OCI-LY1 (cell line): ENCODE measurements around the gene DNAH17.

ENCODE experiments used
- H2AFZ ChIP-seq: fragments of 200-600 bp; sonication (generic), shearing (Covaris generic); 2 replicates; pipeline ENCODE4 v1.6.0; 2014; ENCODE audit warnings: antibody characterized with exemption, mild to moderate bottlenecking, low read length
- H3F3A ChIP-seq: fragments of 200-600 bp; sonication (generic), shearing (Covaris generic); 2 replicates; pipeline ENCODE4 v1.6.0; 2014; ENCODE audit warnings: mild to moderate bottlenecking, antibody characterized with exemption, low read length, moderate library complexity; ENCODE audit not compliant: insufficient read depth
- H3K27ac ChIP-seq: fragments of 200-600 bp; sonication (generic); 2 replicates; pipeline ENCODE4 v1.5.1; 2014; ENCODE audit warnings: low read length, mixed run types, mild to moderate bottlenecking, low read depth; ENCODE audit not compliant: poor library complexity, severe bottlenecking
- H3K27me3 ChIP-seq: fragments of 200-600 bp; sonication (generic); 2 replicates; pipeline ENCODE4 v1.6.0; 2014; ENCODE audit warnings: antibody characterized with exemption, mild to moderate bottlenecking, low read length, moderate library complexity; ENCODE audit not compliant: insufficient read depth
- H3K36me3 ChIP-seq: fragments of 200-600 bp; sonication (generic); 2 replicates; pipeline ENCODE4 v1.6.1; 2014; ENCODE audit warnings: mild to moderate bottlenecking, antibody characterized with exemption, low read length, moderate library complexity, mixed read lengths; ENCODE audit not compliant: insufficient read depth
- H3K4me1 ChIP-seq: fragments of 200-600 bp; sonication (generic); 2 replicates; pipeline ENCODE4 v1.5.1; 2014; ENCODE audit warnings: mild to moderate bottlenecking, low read length, moderate library complexity; ENCODE audit not compliant: insufficient read depth, severe bottlenecking
- H3K4me2 ChIP-seq: fragments of 200-600 bp; sonication (generic), shearing (Covaris generic); 2 replicates; pipeline ENCODE4 v1.6.1; 2014; ENCODE audit warnings: low read length
- H3K4me3 ChIP-seq: fragments of 200-600 bp; sonication (generic); 2 replicates; pipeline ENCODE4 v1.5.1; 2014; ENCODE audit warnings: low read length, low read depth, mild to moderate bottlenecking, mixed read lengths; ENCODE audit not compliant: poor library complexity, severe bottlenecking
- H3K79me2 ChIP-seq: fragments of 200-600 bp; shearing (Covaris generic); 2 replicates; pipeline ENCODE4 v1.6.1; 2016; ENCODE audit warnings: mixed run types, low read length, mixed read lengths; ENCODE audit not compliant: insufficient read depth
- H3K9ac ChIP-seq: fragments of 200-600 bp; sonication (generic), shearing (Covaris generic); 2 replicates; pipeline ENCODE4 v1.6.1; 2014; ENCODE audit warnings: mild to moderate bottlenecking, low read length, mixed read lengths
- H3K9me2 ChIP-seq: fragments of 200-600 bp; sonication (generic), shearing (Covaris generic); 2 replicates; pipeline ENCODE4 v1.6.1; 2014; ENCODE audit warnings: low read depth, mild to moderate bottlenecking, low read length, mixed read lengths
- H3K9me3 ChIP-seq: fragments of 200-600 bp; shearing (Covaris generic); 2 replicates; pipeline ENCODE4 v1.6.1; 2014; ENCODE audit warnings: low read length, mixed read lengths
- H4K20me1 ChIP-seq: fragments of 200-600 bp; sonication (generic), shearing (Covaris generic); 2 replicates; pipeline ENCODE4 v1.6.0; 2016; ENCODE audit warnings: mild to moderate bottlenecking, low read length; ENCODE audit not compliant: insufficient read depth
- EZH2 ChIP-seq: fragments of 200-600 bp; sonication (generic), shearing (Covaris generic); IDR thresholded peaks from 2 replicates; pipeline ENCODE4 v1.8.0; 2017; ENCODE audit warnings: borderline replicate concordance, mixed run types, mild to moderate bottlenecking, antibody characterized with exemption, low read length, moderate library complexity, mixed read lengths
- TF ChIP-seq, protein P1 (sequence below): fragments of 200-600 bp; sonication (generic), shearing (Covaris generic); IDR thresholded peaks from 2 replicates; pipeline ENCODE4 v1.5.1; 2017; ENCODE audit warnings: mild to moderate bottlenecking, antibody characterized with exemption, low read length, moderate library complexity, mixed read lengths

Gene DNAH17

DNA sequence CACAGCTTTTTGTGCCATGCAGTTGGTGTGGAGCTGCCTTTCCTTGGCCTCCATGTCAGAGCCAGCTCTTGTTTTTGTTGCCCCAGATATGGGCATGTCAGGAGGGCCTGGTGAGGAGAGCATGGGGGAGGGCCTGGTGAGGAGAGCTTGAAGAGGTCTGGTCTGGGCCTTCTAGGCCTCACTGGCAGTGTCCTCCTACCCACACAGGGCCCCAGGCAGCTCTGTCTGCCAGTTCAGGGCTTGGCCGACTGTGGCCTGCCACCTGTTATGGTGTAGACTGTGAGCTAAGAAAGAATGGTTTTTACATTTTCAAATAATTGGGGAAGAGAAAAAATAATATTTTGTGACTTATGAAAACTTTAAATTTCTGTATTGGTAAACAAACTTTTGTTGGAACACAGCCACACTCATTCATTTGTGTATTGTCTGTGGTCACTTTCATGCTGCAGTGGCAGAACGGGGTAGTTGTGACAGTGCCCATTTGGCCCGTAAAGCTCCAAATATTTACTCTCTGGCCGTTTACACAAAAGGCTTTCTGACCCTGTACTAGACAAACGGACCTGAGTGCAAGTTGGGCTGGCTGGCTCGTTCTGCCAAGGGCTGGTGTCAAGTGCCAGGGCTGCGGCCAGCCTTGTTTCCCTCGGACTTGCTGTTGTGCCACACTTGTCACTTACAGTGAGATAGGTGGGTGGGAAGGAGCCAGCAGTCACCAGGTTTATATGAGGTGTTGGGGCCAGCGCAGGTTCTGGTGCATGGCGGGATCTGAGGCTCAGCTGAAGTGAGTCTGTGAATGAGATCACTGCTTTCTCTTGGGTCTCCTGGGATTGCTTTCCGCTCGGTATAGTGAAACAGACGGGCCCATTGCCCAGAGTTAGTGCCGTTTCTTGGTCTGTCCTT lies 180.5 kb downstream of the DNAH17 start:
- Histone ChIP-seq H3K9me3 (no peaks in the 10 kb centered on the region), H3F3A (no peaks in the 10 kb centered on the region), H3K79me2 (no peaks in the 10 kb centered on the region), H3K27me3 (no peaks in the 10 kb centered on the region), H3K36me3 (peaks cover 59% of the 10 kb centered on the region), H3K27ac (no peak overlapping the region), H3K4me3 (no peak overlapping the region), H3K4me2 (no peak overlapping the region), H4K20me1 (no peaks in the 10 kb centered on the region), H2AFZ (no peak overlapping the region), H3K4me1 (no peaks in the 10 kb centered on the region), H3K9me2 (no peaks in the 10 kb centered on the region), H3K9ac (no peak overlapping the region)
- TF ChIP-seq EZH2, result no peak
- TF ChIP-seq, protein P1, sequence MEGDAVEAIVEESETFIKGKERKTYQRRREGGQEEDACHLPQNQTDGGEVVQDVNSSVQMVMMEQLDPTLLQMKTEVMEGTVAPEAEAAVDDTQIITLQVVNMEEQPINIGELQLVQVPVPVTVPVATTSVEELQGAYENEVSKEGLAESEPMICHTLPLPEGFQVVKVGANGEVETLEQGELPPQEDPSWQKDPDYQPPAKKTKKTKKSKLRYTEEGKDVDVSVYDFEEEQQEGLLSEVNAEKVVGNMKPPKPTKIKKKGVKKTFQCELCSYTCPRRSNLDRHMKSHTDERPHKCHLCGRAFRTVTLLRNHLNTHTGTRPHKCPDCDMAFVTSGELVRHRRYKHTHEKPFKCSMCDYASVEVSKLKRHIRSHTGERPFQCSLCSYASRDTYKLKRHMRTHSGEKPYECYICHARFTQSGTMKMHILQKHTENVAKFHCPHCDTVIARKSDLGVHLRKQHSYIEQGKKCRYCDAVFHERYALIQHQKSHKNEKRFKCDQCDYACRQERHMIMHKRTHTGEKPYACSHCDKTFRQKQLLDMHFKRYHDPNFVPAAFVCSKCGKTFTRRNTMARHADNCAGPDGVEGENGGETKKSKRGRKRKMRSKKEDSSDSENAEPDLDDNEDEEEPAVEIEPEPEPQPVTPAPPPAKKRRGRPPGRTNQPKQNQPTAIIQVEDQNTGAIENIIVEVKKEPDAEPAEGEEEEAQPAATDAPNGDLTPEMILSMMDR, result no peak

DNA sequence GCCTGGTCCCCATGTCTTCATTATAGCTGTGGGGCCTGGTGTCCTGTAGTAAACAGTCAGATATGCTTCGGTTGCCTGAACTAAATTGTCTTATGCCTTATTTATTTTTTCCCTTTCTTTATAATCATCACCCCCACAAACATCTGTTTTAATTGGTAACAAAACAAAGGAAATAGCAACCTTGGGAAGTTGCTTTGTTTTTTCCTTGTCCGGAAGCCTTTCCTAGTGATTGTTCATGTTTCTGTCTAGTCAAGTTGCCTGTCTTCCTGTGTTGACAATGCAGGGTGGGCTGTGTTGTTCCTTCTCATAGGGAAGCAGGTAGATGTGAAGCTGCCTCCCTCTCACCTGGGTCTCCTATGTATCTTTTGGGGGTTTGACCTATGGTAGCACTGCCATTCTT lies 182.0 kb downstream of the DNAH17 start:
- Histone ChIP-seq H2AFZ (no peak overlapping the region), H3K4me3 (no peak overlapping the region), H3K4me2 (no peak overlapping the region), H3K27ac (no peak overlapping the region), H3K4me1 (no peaks in the 10 kb centered on the region), H3K79me2 (no peaks in the 10 kb centered on the region), H3K9me3 (no peaks in the 10 kb centered on the region), H3K36me3 (peaks cover 44% of the 10 kb centered on the region), H3K27me3 (no peaks in the 10 kb centered on the region), H4K20me1 (no peaks in the 10 kb centered on the region), H3K9me2 (no peaks in the 10 kb centered on the region), H3K9ac (no peak overlapping the region), H3F3A (no peaks in the 10 kb centered on the region)
- no peak for TF ChIP-seq EZH2
- TF ChIP-seq, protein P1, result no peak

DNA sequence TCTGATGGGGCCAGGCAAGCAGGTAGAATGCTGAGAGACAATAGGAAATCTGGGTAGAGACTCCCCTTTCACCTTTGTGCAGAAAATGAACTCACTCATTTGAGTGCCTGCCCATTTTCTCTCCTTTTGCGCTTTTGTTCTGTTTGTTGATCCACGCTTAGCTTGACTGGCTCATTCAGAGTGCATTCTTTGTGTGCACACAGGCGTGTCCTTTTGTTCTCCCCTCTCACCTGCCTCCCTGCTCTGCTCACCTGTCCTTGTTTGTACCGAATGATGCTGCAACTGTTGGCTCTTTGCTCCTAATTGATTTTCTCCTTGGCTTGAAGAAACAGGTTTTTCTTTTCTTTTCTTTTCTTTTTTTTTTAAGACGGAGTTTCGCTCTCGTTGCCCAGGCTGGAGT lies 183.0 kb downstream of the DNAH17 start:
- H3K9me3 ChIP-seq, result no peaks in the 10 kb centered on the region
- no peaks in the 10 kb centered on the region for H3F3A ChIP-seq
- no peaks in the 10 kb centered on the region for H4K20me1 ChIP-seq
- TF ChIP-seq EZH2, result no peak
- TF ChIP-seq, protein P1, result no peak
- H3K4me1 ChIP-seq, result no peaks in the 10 kb centered on the region
- no peak overlapping the region for H3K4me3 ChIP-seq
- H3K9ac ChIP-seq, result no peak overlapping the region
- H3K36me3 ChIP-seq, result peaks cover 35% of the 10 kb centered on the region
- no peak overlapping the region for H3K4me2 ChIP-seq
- H2AFZ ChIP-seq, result no peak overlapping the region
- H3K27ac ChIP-seq, result no peak overlapping the region
- H3K79me2 ChIP-seq, result no peaks in the 10 kb centered on the region
- no peaks in the 10 kb centered on the region for H3K27me3 ChIP-seq
- no peaks in the 10 kb centered on the region for H3K9me2 ChIP-seq
